Ascending aorta (tissue), 2 donors: ENCODE results near the gene RALGAPA2. TPM values are rescaled to one million over a fixed set of nuclear protein-coding genes. Genes with fewer than 3 reads are reported as not detected.

Experiments used
- DNase-seq, 2 donors: peaks; one replicate each; pipeline ENCODE4 v3.0.0-alpha.2; 2019; ENCODE audit warnings: low spot score in 2 of 2
- H3K27ac ChIP-seq, 2 donors: fragments of 200-600 bp; sonication (generic); one replicate each; pipeline ENCODE4 v1.5.1; 2016 to 2017; ENCODE audit warnings: mild to moderate bottlenecking in 1 of 2
- H3K27me3 ChIP-seq: fragments of 200-600 bp; sonication (generic); one replicate; pipeline ENCODE4 v1.5.1; 2017
- H3K36me3 ChIP-seq, 2 donors: fragments of 200-600 bp; sonication (generic); one replicate each; pipeline ENCODE4 v1.5.1; 2016
- H3K4me1 ChIP-seq, 2 donors: fragments of 200-600 bp; sonication (generic); one replicate each; pipeline ENCODE4 v1.5.1; 2016 to 2017; ENCODE audit warnings: mild to moderate bottlenecking in 1 of 2
- H3K4me3 ChIP-seq, 2 donors: fragments of 200-600 bp; sonication (generic); one replicate each; pipeline ENCODE4 v1.5.1; 2016 to 2017; ENCODE audit warnings: mild to moderate bottlenecking in 1 of 2
- H3K9me3 ChIP-seq, 2 donors: fragments of 200-600 bp; sonication (generic); one replicate each; pipeline ENCODE4 v1.5.1; 2016
- intact Hi-C: fragments of 100-400 bp; cut with DNase I; formaldehyde crosslinking; loops from one replicate; pipeline ENCODE4 v1.15.1; 2023
- total RNA-seq: library from RNA; depleted of rRNA; stranded (reverse); fragments of >200 nt; gene quantifications from one replicate; pipeline ENCODE4 v1.1.0, GENCODE V29; 2016
- TF ChIP-seq, protein P1 (sequence below), 3 experiments: fragments of 200-600 bp in 2 of 3; fragments of 450-650 bp in 1 of 3; sonication (generic) in 2 of 3; IDR thresholded peaks; one replicate each; pipeline ENCODE4 v1.5.1; 2016 to 2019; ENCODE audit warnings: antibody characterized with exemption in 3 of 3, mild to moderate bottlenecking in 1 of 3, moderate library complexity in 1 of 3

Gene RALGAPA2
- total RNA-seq, 1 donor from 2014 or later = 68.9 TPM

DNA sequence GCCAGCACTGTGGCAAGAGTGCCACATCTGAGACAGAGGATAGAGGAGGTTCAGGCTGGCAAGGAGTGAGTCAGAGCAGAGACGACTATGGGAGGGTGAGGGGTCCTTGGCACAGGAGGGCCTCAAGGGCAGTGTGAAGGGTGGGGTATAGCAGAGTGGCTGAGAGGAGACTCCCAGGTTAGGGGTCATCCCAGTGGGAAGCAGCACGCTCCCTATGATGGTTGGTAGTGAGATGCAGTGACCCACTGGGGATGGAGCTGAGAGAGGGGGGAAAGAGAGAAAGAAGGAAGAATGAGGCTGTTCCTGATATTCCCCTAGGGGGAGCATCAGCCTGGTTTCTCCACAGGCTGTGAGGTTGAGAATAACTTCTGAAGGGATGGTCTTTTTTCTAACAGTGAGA is 247.2 kb downstream of the RALGAPA2 start:
- Histone ChIP-seq H3K27me3 (no peaks in the 10 kb centered on the region), H3K9me3 (no peaks in the 10 kb centered on the region), H3K36me3 (peaks cover 0 to 14% of the 10 kb centered on the region in 2 donors), H3K4me3 (no peak overlapping the region), H3K4me1 (no peaks in the 10 kb centered on the region), H3K27ac (no peak overlapping the region)
- no peak for DNase-seq
- intact Hi-C loops = no loop called here
- TF ChIP-seq, protein P1, sequence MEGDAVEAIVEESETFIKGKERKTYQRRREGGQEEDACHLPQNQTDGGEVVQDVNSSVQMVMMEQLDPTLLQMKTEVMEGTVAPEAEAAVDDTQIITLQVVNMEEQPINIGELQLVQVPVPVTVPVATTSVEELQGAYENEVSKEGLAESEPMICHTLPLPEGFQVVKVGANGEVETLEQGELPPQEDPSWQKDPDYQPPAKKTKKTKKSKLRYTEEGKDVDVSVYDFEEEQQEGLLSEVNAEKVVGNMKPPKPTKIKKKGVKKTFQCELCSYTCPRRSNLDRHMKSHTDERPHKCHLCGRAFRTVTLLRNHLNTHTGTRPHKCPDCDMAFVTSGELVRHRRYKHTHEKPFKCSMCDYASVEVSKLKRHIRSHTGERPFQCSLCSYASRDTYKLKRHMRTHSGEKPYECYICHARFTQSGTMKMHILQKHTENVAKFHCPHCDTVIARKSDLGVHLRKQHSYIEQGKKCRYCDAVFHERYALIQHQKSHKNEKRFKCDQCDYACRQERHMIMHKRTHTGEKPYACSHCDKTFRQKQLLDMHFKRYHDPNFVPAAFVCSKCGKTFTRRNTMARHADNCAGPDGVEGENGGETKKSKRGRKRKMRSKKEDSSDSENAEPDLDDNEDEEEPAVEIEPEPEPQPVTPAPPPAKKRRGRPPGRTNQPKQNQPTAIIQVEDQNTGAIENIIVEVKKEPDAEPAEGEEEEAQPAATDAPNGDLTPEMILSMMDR (IDR thresholded peaks at IDR 0.05) = no peak

DNA sequence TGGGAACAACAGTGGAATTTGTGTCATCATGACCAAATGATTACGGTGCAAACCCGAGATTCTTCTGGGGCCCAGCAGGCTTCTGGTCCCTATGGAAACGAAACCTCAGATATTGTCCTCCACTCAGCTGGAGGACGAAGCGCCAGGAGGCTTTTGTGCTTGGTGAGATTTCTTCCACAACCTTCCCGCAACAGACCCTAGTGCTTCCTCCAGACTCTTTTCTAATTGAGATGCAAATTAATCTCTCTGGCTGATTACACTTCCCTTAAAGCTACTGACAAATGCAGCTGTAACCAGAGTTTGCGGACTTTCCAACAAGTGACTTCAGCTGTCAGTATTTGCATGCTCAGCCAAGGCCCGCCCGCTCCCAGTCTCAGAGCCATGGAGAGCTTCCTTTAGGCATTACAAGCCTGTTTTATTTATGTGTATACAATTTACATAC is 248.5 kb downstream of the RALGAPA2 start:
- intact Hi-C loops = no loop called here
- no peak overlapping the region for H3K27ac ChIP-seq

DNA sequence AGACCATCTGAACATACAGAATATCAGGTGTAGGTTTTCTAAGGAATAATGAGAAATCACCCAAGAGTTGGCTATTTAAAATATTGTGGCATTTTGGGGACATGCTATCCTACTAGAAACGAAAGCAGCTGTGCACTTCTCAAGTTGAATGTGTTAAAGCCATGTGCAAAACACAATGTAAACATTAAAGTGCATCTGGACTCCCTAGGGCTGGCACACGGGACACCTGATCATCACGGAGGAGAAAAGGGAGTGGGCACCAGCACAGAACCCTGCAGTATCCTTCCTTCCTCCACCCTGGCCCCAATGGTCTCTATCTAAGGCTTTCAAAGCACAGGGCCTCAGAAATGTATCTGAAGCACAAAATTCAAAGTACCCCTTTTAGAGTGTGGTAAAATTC is 250.3 kb downstream of the RALGAPA2 start:
- Histone ChIP-seq H3K4me3 (no peak overlapping the region), H3K9me3 (no peaks in the 10 kb centered on the region), H3K4me1 (no peaks in the 10 kb centered on the region), H3K36me3 (peaks cover 0 to 7% of the 10 kb centered on the region in 2 donors), H3K27me3 (no peaks in the 10 kb centered on the region), H3K27ac (no peak overlapping the region)
- no peak for DNase-seq
- intact Hi-C loops = no loop called here
- TF ChIP-seq, protein P1 (IDR thresholded peaks at IDR 0.05) = no peak

More for the DNA sequence above, 248.5 kb downstream of the RALGAPA2 start:
- Histone ChIP-seq H3K27me3 (no peaks in the 10 kb centered on the region), H3K9me3 (no peaks in the 10 kb centered on the region), H3K36me3 (peaks cover 0 to 4% of the 10 kb centered on the region in 2 donors), H3K4me3 (no peak overlapping the region), H3K4me1 (no peaks in the 10 kb centered on the region)
- DNase-seq = no peak
- TF ChIP-seq, protein P1 (IDR thresholded peaks at IDR 0.05) = no peak

DNA sequence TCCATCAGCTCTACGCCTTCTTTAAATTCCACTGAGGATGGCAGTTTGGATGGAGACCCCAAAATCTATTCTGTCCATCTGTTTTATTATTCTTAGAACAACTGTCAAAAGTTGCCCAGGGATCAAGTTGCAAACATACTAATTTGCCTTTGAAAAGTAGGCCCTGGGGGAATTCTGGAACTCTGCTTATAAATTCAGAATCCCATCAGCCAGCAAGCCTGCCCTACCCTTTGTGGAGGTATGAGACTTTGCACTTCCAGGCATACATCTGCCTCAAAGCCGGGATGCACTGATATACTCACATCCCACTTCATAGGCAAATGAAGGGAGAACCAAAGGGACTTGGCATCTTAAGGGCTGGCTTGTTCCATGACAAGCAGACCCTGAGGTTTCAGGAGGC is 250.9 kb downstream of the RALGAPA2 start:
- Histone ChIP-seq H3K4me1 (no peaks in the 10 kb centered on the region), H3K4me3 (no peak overlapping the region), H3K27me3 (no peaks in the 10 kb centered on the region), H3K36me3 (peaks cover 0 to 7% of the 10 kb centered on the region in 2 donors), H3K9me3 (no peaks in the 10 kb centered on the region), H3K27ac (no peak overlapping the region)
- intact Hi-C loops = no loop called here
- TF ChIP-seq, protein P1 (IDR thresholded peaks at IDR 0.05) = no peak
- DNase-seq = no peak

DNA sequence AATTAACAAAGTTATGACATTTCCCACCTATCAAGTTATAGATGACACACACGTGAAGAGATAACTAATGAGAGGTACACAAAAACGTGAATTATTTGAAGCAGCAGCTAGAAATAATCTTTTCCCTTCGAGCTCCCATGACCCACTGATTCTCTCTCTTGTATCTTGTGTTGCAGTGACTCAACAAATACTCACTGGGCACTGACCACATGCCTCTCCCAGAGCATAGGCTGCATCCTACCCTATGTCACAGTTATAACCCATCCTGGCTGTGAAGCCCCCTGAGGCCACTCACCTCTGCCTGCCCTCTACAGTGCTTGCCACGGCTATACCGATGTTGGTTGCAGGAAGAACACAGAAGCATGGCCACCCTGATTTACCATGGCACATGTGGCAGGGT is 252.7 kb downstream of the RALGAPA2 start:
- no peak for DNase-seq
- H3K36me3 ChIP-seq = peaks cover 0 to 7% of the 10 kb centered on the region in 2 donors
- no peaks in the 10 kb centered on the region for H3K4me1 ChIP-seq
- no peaks in the 10 kb centered on the region for H3K9me3 ChIP-seq
- intact Hi-C loops = no loop called here
- H3K27ac ChIP-seq = no peak overlapping the region
- TF ChIP-seq, protein P1 (IDR thresholded peaks at IDR 0.05) = no peak
- H3K4me3 ChIP-seq = no peak overlapping the region
- H3K27me3 ChIP-seq = no peaks in the 10 kb centered on the region
